ENCODE results near the gene RAB26.

DNA sequence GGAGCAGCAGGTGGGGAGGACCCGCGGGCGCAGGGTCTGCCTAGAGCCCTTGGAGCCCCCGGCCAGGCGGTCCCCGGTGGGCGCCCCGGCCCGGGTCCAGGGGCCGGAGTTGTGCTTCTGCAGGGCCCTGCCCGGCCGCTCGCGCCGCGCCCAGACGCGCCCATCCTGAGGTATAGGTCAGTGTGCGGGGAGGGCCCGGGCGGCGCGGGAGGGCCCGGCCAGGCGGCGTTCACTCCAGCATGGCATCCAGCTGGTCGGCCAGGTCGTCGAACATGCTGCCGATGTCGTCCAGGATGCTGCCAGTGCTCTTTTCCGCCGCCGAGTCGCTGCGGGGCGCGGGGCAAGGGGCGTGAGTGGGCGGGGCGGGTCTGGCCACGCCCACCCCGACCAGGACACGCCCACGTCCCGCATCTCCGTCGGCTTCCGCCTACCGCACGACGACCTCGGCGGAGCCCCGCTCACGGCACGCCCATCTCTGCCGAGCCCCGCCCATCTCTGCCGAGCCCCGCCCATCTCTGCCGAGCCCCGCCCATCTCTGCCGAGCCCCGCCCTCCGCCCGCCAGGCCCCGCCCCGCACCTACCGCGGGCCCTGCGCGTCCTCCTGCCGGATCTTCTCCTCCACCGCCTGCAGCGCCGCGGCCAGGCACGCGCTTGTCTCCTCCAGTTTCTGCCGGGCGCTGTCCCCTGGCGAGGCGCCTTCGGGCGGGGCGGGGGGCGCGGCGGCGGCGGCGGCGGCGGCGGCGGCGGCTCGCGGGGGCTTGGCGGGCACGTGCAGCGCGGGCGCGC lies 30.1 kb downstream of the RAB26 start:
- TF ChIP-seq EZH2phosphoT487 (IDR thresholded peaks at IDR 0.05; ENCODE audit: insufficient read depth, low read depth) (no peak), EZH2 (IDR thresholded peaks at IDR 0.05; ENCODE audit: insufficient read depth, poor library complexity, severe bottlenecking) (no peak)
